WTC11 (cell line): ENCODE measurements around the gene GDI1.

ENCODE experiments used
- NR2C2 ChIP-seq: sonication (generic); formaldehyde crosslinking; IDR thresholded peaks from 2 replicates; pipeline ENCODE4 v1.8.0; 2022; ENCODE audit warnings: mild to moderate bottlenecking, missing genetic modification reagents
- TCF7 ChIP-seq: sonication (generic); formaldehyde crosslinking; IDR thresholded peaks from 2 replicates; pipeline ENCODE4 v1.8.0; 2022; ENCODE audit warnings: mild to moderate bottlenecking, low read depth, missing genetic modification reagents, moderate library complexity
- ZNF121 ChIP-seq: sonication (generic); formaldehyde crosslinking; IDR thresholded peaks from 2 replicates; pipeline ENCODE4 v1.8.0; 2023; ENCODE audit warnings: missing genetic modification reagents
- ZNF263 ChIP-seq: sonication (generic); formaldehyde crosslinking; IDR thresholded peaks from 2 replicates; pipeline ENCODE4 v1.8.1; 2022; ENCODE audit warnings: low read depth, mild to moderate bottlenecking, moderate library complexity, missing genetic modification reagents
- ZNF396 ChIP-seq: fragments of 250-450 bp; sonication (Bioruptor Pico); IDR thresholded peaks from 2 replicates; pipeline ENCODE4 v1.8.0; 2021; ENCODE audit warnings: mild to moderate bottlenecking, moderate library complexity, borderline replicate concordance
- TF ChIP-seq, protein P1 (sequence below): sonication (generic); formaldehyde crosslinking; IDR thresholded peaks from 2 replicates; pipeline ENCODE4 v1.8.0; 2022; ENCODE audit warnings: mild to moderate bottlenecking, missing genetic modification reagents
- TF ChIP-seq, protein P2 (sequence below): fragments of 200-600 bp; IDR thresholded peaks from 2 replicates; pipeline ENCODE4 v1.8.0; 2022; ENCODE audit warnings: antibody characterized with exemption
- TF ChIP-seq, protein P3 (sequence below): sonication (generic); formaldehyde crosslinking; IDR thresholded peaks from 2 replicates; pipeline ENCODE4 v1.8.1; 2022; ENCODE audit warnings: low read depth, missing genetic modification reagents, borderline replicate concordance
- TF ChIP-seq, protein P4 (sequence below): sonication (generic); formaldehyde crosslinking; IDR thresholded peaks from 2 replicates; pipeline ENCODE4 v1.8.0; 2023; ENCODE audit warnings: missing genetic modification reagents

DNA sequence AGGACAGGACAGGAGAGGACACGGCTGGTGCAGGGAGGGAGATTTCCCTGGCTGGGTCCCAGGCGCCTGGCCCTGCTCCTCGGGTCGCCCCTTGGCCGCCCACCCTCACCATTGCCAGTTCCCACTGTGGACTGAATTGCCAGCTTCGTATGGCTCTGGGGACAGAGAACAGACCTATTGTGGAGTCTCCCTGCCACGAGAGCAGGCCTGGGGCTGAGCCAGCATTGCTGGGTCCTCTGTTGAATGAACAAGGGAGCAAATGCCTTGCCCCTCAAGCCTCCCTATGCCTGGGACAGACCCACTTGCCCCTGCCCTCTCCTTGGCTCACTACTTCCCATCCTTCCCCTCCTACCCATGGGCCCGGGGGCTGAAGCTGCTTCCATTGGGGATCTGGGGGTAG, 25.4 kb downstream of the GDI1 start:
- TF ChIP-seq, protein P1, sequence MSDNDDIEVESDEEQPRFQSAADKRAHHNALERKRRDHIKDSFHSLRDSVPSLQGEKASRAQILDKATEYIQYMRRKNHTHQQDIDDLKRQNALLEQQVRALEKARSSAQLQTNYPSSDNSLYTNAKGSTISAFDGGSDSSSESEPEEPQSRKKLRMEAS (CRISPR knock-in tag): no peak
- TF ChIP-seq, protein P2, sequence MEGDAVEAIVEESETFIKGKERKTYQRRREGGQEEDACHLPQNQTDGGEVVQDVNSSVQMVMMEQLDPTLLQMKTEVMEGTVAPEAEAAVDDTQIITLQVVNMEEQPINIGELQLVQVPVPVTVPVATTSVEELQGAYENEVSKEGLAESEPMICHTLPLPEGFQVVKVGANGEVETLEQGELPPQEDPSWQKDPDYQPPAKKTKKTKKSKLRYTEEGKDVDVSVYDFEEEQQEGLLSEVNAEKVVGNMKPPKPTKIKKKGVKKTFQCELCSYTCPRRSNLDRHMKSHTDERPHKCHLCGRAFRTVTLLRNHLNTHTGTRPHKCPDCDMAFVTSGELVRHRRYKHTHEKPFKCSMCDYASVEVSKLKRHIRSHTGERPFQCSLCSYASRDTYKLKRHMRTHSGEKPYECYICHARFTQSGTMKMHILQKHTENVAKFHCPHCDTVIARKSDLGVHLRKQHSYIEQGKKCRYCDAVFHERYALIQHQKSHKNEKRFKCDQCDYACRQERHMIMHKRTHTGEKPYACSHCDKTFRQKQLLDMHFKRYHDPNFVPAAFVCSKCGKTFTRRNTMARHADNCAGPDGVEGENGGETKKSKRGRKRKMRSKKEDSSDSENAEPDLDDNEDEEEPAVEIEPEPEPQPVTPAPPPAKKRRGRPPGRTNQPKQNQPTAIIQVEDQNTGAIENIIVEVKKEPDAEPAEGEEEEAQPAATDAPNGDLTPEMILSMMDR: no peak
- TF ChIP-seq NR2C2 (no peak), TCF7 (CRISPR knock-in tag) (no peak), ZNF121 (no peak), ZNF263 (no peak), ZNF396 (CRISPR knock-in tag) (no peak)
- TF ChIP-seq, protein P3, sequence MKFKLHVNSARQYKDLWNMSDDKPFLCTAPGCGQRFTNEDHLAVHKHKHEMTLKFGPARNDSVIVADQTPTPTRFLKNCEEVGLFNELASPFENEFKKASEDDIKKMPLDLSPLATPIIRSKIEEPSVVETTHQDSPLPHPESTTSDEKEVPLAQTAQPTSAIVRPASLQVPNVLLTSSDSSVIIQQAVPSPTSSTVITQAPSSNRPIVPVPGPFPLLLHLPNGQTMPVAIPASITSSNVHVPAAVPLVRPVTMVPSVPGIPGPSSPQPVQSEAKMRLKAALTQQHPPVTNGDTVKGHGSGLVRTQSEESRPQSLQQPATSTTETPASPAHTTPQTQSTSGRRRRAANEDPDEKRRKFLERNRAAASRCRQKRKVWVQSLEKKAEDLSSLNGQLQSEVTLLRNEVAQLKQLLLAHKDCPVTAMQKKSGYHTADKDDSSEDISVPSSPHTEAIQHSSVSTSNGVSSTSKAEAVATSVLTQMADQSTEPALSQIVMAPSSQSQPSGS (CRISPR knock-in tag): no peak
- TF ChIP-seq, protein P4, sequence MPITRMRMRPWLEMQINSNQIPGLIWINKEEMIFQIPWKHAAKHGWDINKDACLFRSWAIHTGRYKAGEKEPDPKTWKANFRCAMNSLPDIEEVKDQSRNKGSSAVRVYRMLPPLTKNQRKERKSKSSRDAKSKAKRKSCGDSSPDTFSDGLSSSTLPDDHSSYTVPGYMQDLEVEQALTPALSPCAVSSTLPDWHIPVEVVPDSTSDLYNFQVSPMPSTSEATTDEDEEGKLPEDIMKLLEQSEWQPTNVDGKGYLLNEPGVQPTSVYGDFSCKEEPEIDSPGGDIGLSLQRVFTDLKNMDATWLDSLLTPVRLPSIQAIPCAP (CRISPR knock-in tag): no peak
